HCT116 (cell line): Measurements from ENCODE around the gene C3orf52. TPM values are rescaled to one million over a fixed set of nuclear protein-coding genes. Genes with fewer than 3 reads are reported as not detected.

Experiments
- ATAC-seq: fragments of 200-7000 bp; cut with Tn5 transposase; 2 replicates; pipeline ENCODE4 v1.9.1; 2020; ENCODE audit warnings: mild to moderate bottlenecking, moderate library complexity
- BruUV-seq: library from RNA; stranded (reverse); fragments of 400-500 nt; replicated peaks from 2 replicates; lab custom pipeline; 2021; lab: Mats Ljungman, UMichigan
- CTCF ChIA-PET: fragments of 300-600 bp; sonication (Branson Sonifier 250); formaldehyde crosslinking; loops from one replicate; lab custom pipeline; 2021; ENCODE audit warnings: antibody characterized with exemption; lab: Charles Lee
- POLR2A ChIA-PET: fragments of 300-600, 350-600 bp; sonication (Branson Sonifier 250); formaldehyde crosslinking; loops from one replicate; lab custom pipeline; 2021; ENCODE audit warnings: antibody characterized with exemption; lab: Charles Lee
- RAD21 ChIA-PET, 2 experiments: fragments of 300-600 bp; sonication (Branson Sonifier 250); formaldehyde crosslinking; loops; one replicate each; lab custom pipeline; 2023; ENCODE audit warnings: low total read pairs in 2 of 2; ENCODE audit not compliant: uncharacterized antibody in 2 of 2, unreplicated experiment in 2 of 2, low non-redundant PET in 1 of 2; lab: Charles Lee
- DNase-seq: peaks from one replicate; pipeline ENCODE4 v3.0.0-alpha.2; 2010; ENCODE audit warnings: low read depth, low spot score
- H2AFZ ChIP-seq: fragments of 200-600 bp; shearing (Covaris generic), sonication (generic); 2 replicates; pipeline ENCODE4 v1.6.1; 2017; ENCODE audit warnings: low read depth, mixed run types, mixed read lengths, antibody characterized with exemption, low read length; ENCODE audit not compliant: poor library complexity, severe bottlenecking
- H3K27ac ChIP-seq: 2 replicates; pipeline ENCODE4 v1.5.1; 2012; ENCODE audit warnings: low read depth, low read length
- H3K27me3 ChIP-seq: fragments of 200-600 bp; sonication (generic); 2 replicates; pipeline ENCODE4 v1.6.1; 2016; ENCODE audit warnings: mixed run types, low read length, mixed read lengths; ENCODE audit not compliant: insufficient read depth
- H3K36me3 ChIP-seq, 2 experiments: fragments of 200-500 bp in 1 of 2; fragments of 200-600 bp in 1 of 2; sonication (Bioruptor generic) in 1 of 2; sonication (generic) in 1 of 2; 2 replicates each; pipeline versions ENCODE4 v1.5.1 to v1.6.1; 2014 to 2016; ENCODE audit warnings: low read length in 2 of 2, inconsistent platforms in 1 of 2, mixed read lengths in 1 of 2, mixed run types in 1 of 2; ENCODE audit not compliant: insufficient read depth in 2 of 2, control insufficient read depth in 1 of 2
- H3K4me1 ChIP-seq, 2 experiments: fragments of 200-600 bp in 1 of 2; sonication (generic) in 1 of 2; 2 replicates each; pipeline versions ENCODE4 v1.5.1 to v1.6.1; 2012 to 2017; ENCODE audit warnings: low read length in 2 of 2, inconsistent platforms in 1 of 2, mild to moderate bottlenecking in 1 of 2, mixed read lengths in 1 of 2, mixed run types in 1 of 2, moderate library complexity in 1 of 2; ENCODE audit not compliant: insufficient read depth in 2 of 2, control insufficient read depth in 1 of 2
- H3K4me2 ChIP-seq: fragments of 200-600 bp; sonication (generic); 2 replicates; pipeline ENCODE4 v1.6.1; 2017; ENCODE audit warnings: mixed run types, low read length, mixed read lengths
- H3K4me3 ChIP-seq, 2 experiments: fragments of 200-600 bp in 1 of 2; sonication (generic) in 1 of 2; replicated peaks in 1 of 2; 2 replicates each; pipeline ENCODE4 v1.5.1; 2011 to 2016; ENCODE audit warnings: low read length in 2 of 2, control low read depth in 1 of 2, low read depth in 1 of 2, mild to moderate bottlenecking in 1 of 2, mixed read lengths in 1 of 2, mixed run types in 1 of 2
- H3K79me2 ChIP-seq: fragments of 200-600 bp; sonication (generic); 2 replicates; pipeline ENCODE4 v1.6.1; 2017; ENCODE audit warnings: mild to moderate bottlenecking, mixed run types, low read length, moderate library complexity, mixed read lengths; ENCODE audit not compliant: insufficient read depth
- H3K9ac ChIP-seq: fragments of 200-600 bp; sonication (generic); 2 replicates; pipeline ENCODE4 v1.6.1; 2016; ENCODE audit warnings: low read length, mixed read lengths
- H3K9me2 ChIP-seq: fragments of 200-600 bp; sonication (generic), shearing (Covaris generic); 2 replicates; pipeline ENCODE4 v1.6.1; 2017; ENCODE audit warnings: mixed run types, mild to moderate bottlenecking, moderate library complexity; ENCODE audit not compliant: insufficient read depth
- H3K9me3 ChIP-seq, 2 experiments: fragments of 200-500 bp in 1 of 2; fragments of 200-600 bp in 1 of 2; sonication (Bioruptor generic) in 1 of 2; sonication (generic) in 1 of 2; 2 replicates each; pipeline ENCODE4 v1.6.1; 2014 to 2017; ENCODE audit warnings: low read length in 2 of 2, mixed read lengths in 2 of 2, inconsistent platforms in 1 of 2, low read depth in 1 of 2, mild to moderate bottlenecking in 1 of 2, mixed run types in 1 of 2, moderate library complexity in 1 of 2; ENCODE audit not compliant: control insufficient read depth in 1 of 2, insufficient read depth in 1 of 2
- H4K20me1 ChIP-seq: fragments of 200-600 bp; sonication (generic), shearing (Covaris generic); 2 replicates; pipeline ENCODE4 v1.6.1; 2017; ENCODE audit warnings: mixed run types, mild to moderate bottlenecking, moderate library complexity; ENCODE audit not compliant: insufficient read depth
- ATF3 ChIP-seq: IDR thresholded peaks from 2 replicates; pipeline ENCODE4 v1.6.1; 2012
- CBX3 ChIP-seq: IDR thresholded peaks from 2 replicates; pipeline ENCODE4 v1.6.1; 2012; ENCODE audit warnings: low read depth
- CEBPB ChIP-seq: IDR thresholded peaks from 2 replicates; pipeline ENCODE4 v1.6.1; 2012; ENCODE audit warnings: low read depth
- CTCF ChIP-seq, 3 experiments: fragments of 200-600 bp in 1 of 3; sonication (generic) in 1 of 3; IDR thresholded peaks in 2 of 3; conservative IDR thresholded peaks in 1 of 3; 2 replicates each; pipeline ENCODE4 v1.5.1; 2012 to 2017; ENCODE audit warnings: low read depth in 2 of 3, low read length in 2 of 3, antibody characterized with exemption in 1 of 3, borderline replicate concordance in 1 of 3, control low read depth in 1 of 3, mild to moderate bottlenecking in 1 of 3, mixed read lengths in 1 of 3, mixed run types in 1 of 3, moderate library complexity in 1 of 3; ENCODE audit not compliant: insufficient read depth in 1 of 3
- ELF1 ChIP-seq: IDR thresholded peaks from 2 replicates; pipeline ENCODE4 v1.6.1; 2012; ENCODE audit warnings: low read depth, borderline replicate concordance
- EZH2 ChIP-seq: fragments of 200-600 bp; sonication (generic); IDR thresholded peaks from 2 replicates; pipeline ENCODE4 v1.6.1; 2017; ENCODE audit warnings: antibody characterized with exemption, mixed run types
- MAX ChIP-seq: IDR thresholded peaks from 2 replicates; pipeline ENCODE4 v1.6.1; 2012
- POLR2A ChIP-seq: IDR thresholded peaks from 2 replicates; pipeline ENCODE4 v1.7.0; 2011; ENCODE audit warnings: borderline replicate concordance; ENCODE audit not compliant: insufficient read depth, insufficient read length; ENCODE audit errors: extremely low read depth
- RAD21 ChIP-seq: IDR thresholded peaks from 2 replicates; pipeline ENCODE4 v1.6.1; 2012; ENCODE audit warnings: low read depth, mild to moderate bottlenecking
- REST ChIP-seq: IDR thresholded peaks from 2 replicates; pipeline ENCODE4 v1.6.1; 2012; ENCODE audit warnings: low read depth
- SIN3A ChIP-seq: IDR thresholded peaks from 2 replicates; pipeline ENCODE4 v1.6.1; 2012; ENCODE audit warnings: low read depth
- TCF7L2 ChIP-seq: IDR thresholded peaks from 2 replicates; pipeline ENCODE4 v1.7.0; 2011; ENCODE audit warnings: borderline replicate concordance, inconsistent platforms; ENCODE audit not compliant: insufficient read depth, insufficient read length; ENCODE audit errors: extremely low read depth
- ZBTB33 ChIP-seq: IDR thresholded peaks from 2 replicates; pipeline ENCODE4 v1.6.1; 2011; ENCODE audit warnings: mild to moderate bottlenecking, low read length, moderate library complexity; ENCODE audit not compliant: insufficient replicate concordance; ENCODE audit errors: extremely low read depth
- intact Hi-C: fragments of 100-400 bp; cut with micrococcal nuclease; formaldehyde crosslinking; loops from 2 replicates; pipeline ENCODE4 v1.10.0; 2022
- total RNA-seq: library from RNA; stranded (reverse); gene quantifications from one replicate; pipeline ENCODE4 v1.2.1, GENCODE V29; 2021; ENCODE audit not compliant: unreplicated experiment

C3orf52 gene
- total RNA-seq, 1 experiment from 2014 or later = 14.3 TPM

GRCh38 chr3:112138219-112138969 is 52.2 kb downstream of the C3orf52 start:
- POLR2A ChIA-PET = no interaction called here
- DNase-seq (no peak), ATAC-seq (no peak)
- Histone ChIP-seq H2AFZ (no peak overlapping the region), H3K27ac (no peak overlapping the region), H3K79me2 (no peaks in the 10 kb centered on the region), H3K9me2 (no peaks in the 10 kb centered on the region), H3K9ac (no peak overlapping the region), H4K20me1 (no peaks in the 10 kb centered on the region), H3K4me1 (no peaks in the 10 kb centered on the region; a peak in 1 of 4 replicates), H3K36me3 (no peaks in the 10 kb centered on the region), H3K4me3 (no peak overlapping the region), H3K4me2 (no peak overlapping the region), H3K27me3 (no peaks in the 10 kb centered on the region), H3K9me3 (no peaks in the 10 kb centered on the region)
- CTCF ChIA-PET = interaction anchor here (1.1 to 3.9 kb wide), 4 partner anchors 27 to 381 kb away, joined by 3 to 23 read pairs (median 7); partner anchors contain the start of gene SLC9C1
- intact Hi-C loops = loop anchor here (5.0 kb wide), 1 partner anchor 189 kb away; no protein-coding TSS in a partner anchor
- TF ChIP-seq POLR2A (no peak), ATF3 (no peak), TCF7L2 (no peak), SIN3A (no peak), CBX3 (no peak), CTCF (IDR thresholded peaks at IDR 0.05 in 2 of 3, conservative IDR thresholded peaks at IDR 0.05 in 1 of 3; ENCODE audit: borderline replicate concordance in 1 of 3, insufficient read depth in 1 of 3, low read depth in 2 of 3, low read length in 2 of 3) (no peak), EZH2 (no peak), CEBPB (no peak), RAD21 (no peak), ELF1 (no peak), ZBTB33 (no peak), MAX (no peak), REST (no peak)
- RAD21 ChIA-PET = no interaction called here
- no TSS peak for BruUV-seq
